Melanocyte of skin (primary cell): Measurements from ENCODE around the gene ZBTB24. TPM values are rescaled to one million over a fixed set of nuclear protein-coding genes. Genes with fewer than 3 reads are reported as not detected.

ENCODE experiments used
- total RNA-seq, 2 donors: library from RNA; depleted of rRNA; stranded (reverse); fragments of >200 nt; gene quantifications; 2 replicates each; pipeline ENCODE4 v1.2.3, GENCODE V29; 2012

The ZBTB24 gene
- 10 to 100 TPM; 12.4 to 17.6 TPM for total RNA-seq

DNA sequence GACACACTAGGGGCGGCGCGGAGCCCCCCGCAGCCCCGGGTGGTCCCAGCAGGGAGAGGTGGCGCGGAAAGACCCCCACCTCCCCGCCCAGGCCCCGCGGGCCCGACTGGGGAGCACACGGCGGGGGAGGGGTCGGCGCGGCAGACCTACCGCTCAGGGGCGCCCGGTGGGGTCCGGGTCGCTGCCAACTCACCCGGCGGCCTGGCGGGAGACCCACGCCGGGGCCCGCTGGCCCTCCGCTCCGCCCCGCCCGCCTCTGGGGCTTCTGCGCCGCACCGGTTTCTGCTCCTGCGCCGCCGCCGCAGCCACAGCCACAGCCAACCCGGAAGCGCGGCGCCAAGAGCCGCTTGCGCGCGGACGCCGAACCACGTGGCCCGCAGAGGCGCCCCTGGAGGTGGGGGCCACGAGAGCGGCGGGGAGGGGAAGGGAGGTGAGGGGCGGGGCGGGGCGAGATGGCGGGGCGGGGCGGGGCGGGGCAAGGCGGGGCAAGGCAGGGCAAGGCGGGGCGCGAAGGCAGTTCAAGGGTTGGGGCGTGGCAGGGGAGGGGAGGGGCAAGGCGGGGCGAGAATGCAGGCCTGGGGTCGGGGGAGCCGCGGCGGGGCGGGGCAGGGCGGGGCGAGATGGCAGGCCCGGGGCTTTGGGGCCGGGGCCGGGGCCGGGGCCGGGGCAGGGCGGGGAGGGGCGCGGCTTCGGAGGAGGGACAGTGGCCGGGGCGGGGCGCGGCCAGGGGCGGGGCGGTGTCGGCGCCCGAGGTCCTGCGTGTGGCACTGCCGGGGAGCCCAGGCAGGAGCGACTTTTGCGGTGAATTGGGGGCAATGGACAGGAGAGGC lies at the start of gene ZBTB24:
ZBTB24 (minus strand) TSS at position 315 of the 830 bp plus-strand sequence. CDS start 1,193 bp downstream, outside the sequence.

DNA sequence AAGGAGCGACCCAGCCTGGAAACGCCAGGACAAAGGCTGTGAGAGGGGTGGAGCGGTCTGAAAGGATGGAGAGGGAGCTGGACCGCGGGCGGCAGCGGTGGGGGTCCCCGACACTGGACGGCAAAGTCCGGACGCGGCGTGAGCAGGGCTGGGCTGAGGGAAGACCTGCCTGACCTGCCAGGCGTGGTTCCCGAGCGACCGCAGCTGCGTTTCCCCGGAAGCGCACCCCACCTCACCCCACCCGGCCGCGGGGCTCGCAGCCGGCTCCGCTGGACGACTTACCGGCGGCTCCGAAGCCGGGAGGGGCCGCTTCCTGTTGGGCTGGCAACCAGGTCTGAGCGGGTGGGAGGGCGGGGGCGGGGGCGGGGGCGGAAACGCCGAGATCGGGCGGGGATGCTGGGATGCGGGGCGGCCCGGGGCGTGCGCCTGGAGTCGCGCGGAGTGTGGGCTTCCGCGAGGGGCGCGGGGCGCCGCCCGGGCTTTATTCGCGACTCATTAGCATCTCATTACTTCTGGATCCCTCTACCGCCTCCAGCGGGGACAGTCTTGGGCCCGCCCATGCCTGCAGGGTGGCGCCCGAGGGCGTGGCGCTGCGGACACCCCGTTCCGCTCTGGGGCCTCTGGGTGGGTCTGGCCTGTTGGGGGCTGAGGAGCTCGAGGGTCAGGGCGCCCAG lies 27.4 kb downstream of the ZBTB24 start, which contains the start of gene MICAL1:
MICAL1 (minus strand) TSS at position 336 of the 674 bp plus-strand sequence. CDS start 1,576 bp downstream, outside the sequence.

DNA sequence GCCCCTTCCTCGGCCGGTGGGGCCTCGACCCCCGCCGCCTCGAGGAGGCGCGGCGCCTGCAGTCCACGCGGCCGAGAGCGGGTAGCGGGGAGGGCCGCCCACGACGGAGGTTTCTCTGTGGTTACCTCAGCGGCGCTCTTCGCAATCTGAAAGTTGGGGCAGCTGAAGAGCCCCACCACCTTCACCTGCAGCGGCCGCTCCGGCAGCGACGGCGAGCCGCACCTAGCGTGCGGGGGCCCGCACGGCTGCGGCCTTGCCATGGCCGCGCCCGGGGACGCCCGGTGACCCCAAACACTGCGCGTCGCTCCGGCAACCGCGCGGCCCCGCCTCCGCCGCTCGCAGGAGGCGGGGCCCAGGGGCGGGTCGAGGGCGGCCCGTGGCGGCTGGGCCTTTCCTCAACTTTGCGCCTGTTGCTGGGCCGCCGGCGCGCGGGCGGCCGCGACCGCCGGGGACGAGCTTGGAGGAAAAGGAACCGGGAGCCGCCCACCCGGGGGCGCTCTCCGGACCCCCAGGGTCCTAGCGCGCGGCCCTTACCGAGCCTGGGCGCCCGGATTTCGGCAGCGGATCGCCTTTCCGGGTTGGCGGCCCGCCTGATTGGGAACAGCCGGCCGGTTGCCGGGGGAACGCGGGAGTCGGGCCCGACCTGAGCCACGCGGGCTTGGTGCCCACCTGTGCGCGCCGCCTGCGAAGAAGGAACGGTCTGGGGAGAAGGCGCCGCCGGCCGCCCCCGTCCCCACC lies 42.5 kb downstream of the ZBTB24 start, which contains the start of the genes PPIL6 and SMPD2:
PPIL6 (minus strand) TSS at position 298 of the 738 bp plus-strand sequence; CDS start at position 260, 38 bp downstream.
SMPD2 (plus strand) TSS at position 394 of the 738 bp plus-strand sequence. CDS start 398 bp downstream, outside the sequence.

Other genes starting within 250 kb of the ZBTB24 start
- 100 to 1,000 TPM; 154 to 183 TPM for gene CD164, start 100.8 kb downstream of the ZBTB24 start, total RNA-seq
- gene PPIL6, start 42.6 kb downstream of the ZBTB24 start, total RNA-seq = 1 to 10 TPM; 4.8 to 6.0 TPM
- gene SMPD2, start 42.5 kb downstream of the ZBTB24 start, total RNA-seq = 10 to 100 TPM; 33.0 to 43.0 TPM
- 100 to 1,000 TPM; 128 to 139 TPM for gene MICAL1, start 27.4 kb downstream of the ZBTB24 start, total RNA-seq
- gene AK9, start 208.0 kb upstream of the ZBTB24 start, total RNA-seq = 1 to 10 TPM; 3.7 to 8.3 TPM
- 10 to 100 TPM; 19.3 to 27.5 TPM for gene FIG4, start 208.1 kb upstream of the ZBTB24 start, total RNA-seq